H1 (cell line): ENCODE data around the gene NTN1. TPM values are rescaled to one million over a fixed set of nuclear protein-coding genes. Genes with fewer than 3 reads are reported as not detected.

ENCODE experiments used
- CTCF ChIA-PET: fragments of 300-600 bp; sonication (Branson Sonifier 250); formaldehyde crosslinking; loops from one replicate; lab custom pipeline; 2021; ENCODE audit not compliant: partially characterized antibody; lab: Charles Lee
- POLR2A ChIA-PET: fragments of 300-600 bp; sonication (Branson Sonifier 250); formaldehyde crosslinking; loops from one replicate; lab custom pipeline; 2021; ENCODE audit warnings: inconsistent platforms; ENCODE audit not compliant: partially characterized antibody; lab: Charles Lee
- DNase-seq, 2 experiments: peaks; one replicate each; pipeline versions ENCODE4 v3.0.0 to v3.0.0-alpha.2; 2010 to 2022; ENCODE audit warnings: low spot score in 2 of 2, low read depth in 1 of 2, mixed read lengths in 1 of 2
- FAIRE-seq: peaks from 2 replicates; lab custom pipeline; 2011; peaks lifted over from hg19 to GRCh38; lab: Jason Lieb, UNC
- H2AFZ ChIP-seq: 2 replicates; pipeline ENCODE4 v1.8.1; 2012; ENCODE audit warnings: low read length, inconsistent platforms
- H2AK5ac ChIP-seq: 2 replicates; pipeline ENCODE4 v1.6.1; 2013; ENCODE audit warnings: low read depth, low read length
- H2BK120ac ChIP-seq: replicated peaks from 2 replicates; pipeline ENCODE3; 2013; ENCODE audit warnings: low read depth, low read length, inconsistent platforms
- H2BK12ac ChIP-seq: 2 replicates; pipeline ENCODE4 v1.6.1; 2013; ENCODE audit warnings: low read depth, low read length
- H2BK15ac ChIP-seq: 2 replicates; pipeline ENCODE4 v1.6.1; 2013; ENCODE audit warnings: low read length
- H2BK20ac ChIP-seq: 2 replicates; pipeline ENCODE4 v1.6.1; 2013; ENCODE audit warnings: low read length
- H2BK5ac ChIP-seq: 2 replicates; pipeline ENCODE4 v1.6.1; 2013; ENCODE audit warnings: low read depth, low read length
- H3K14ac ChIP-seq: 2 replicates; pipeline ENCODE4 v1.6.1; 2013; ENCODE audit warnings: inconsistent platforms; ENCODE audit not compliant: insufficient read length
- H3K18ac ChIP-seq: 2 replicates; pipeline ENCODE4 v1.6.1; 2013; ENCODE audit warnings: low read length; ENCODE audit errors: extremely low read depth
- H3K23ac ChIP-seq: 2 replicates; pipeline ENCODE4 v1.6.1; 2013; ENCODE audit warnings: inconsistent platforms; ENCODE audit not compliant: insufficient read length
- H3K23me2 ChIP-seq: 2 replicates; pipeline ENCODE4 v1.6.1; 2013; ENCODE audit warnings: low read depth, low read length
- H3K27ac ChIP-seq: 2 replicates; pipeline ENCODE4 v1.6.1; 2011; ENCODE audit warnings: low read depth, low read length, inconsistent platforms
- H3K27me3 ChIP-seq, 4 experiments: replicated peaks in 1 of 4; 1 replicate in 1 of 4; 2 replicates in 3 of 4; pipeline versions ENCODE4 v1.6.1 to v1.8.1; 2011 to 2013; ENCODE audit warnings: low read length in 3 of 4, mild to moderate bottlenecking in 3 of 4, inconsistent platforms in 2 of 4, mixed read lengths in 2 of 4, moderate library complexity in 1 of 4; ENCODE audit not compliant: control insufficient read depth in 3 of 4, insufficient read depth in 3 of 4; ENCODE audit errors: extremely low read depth in 1 of 4
- H3K36me3 ChIP-seq, 4 experiments: 2 replicates each; pipeline versions ENCODE4 v1.6.1 to v1.8.1; 2011 to 2013; ENCODE audit warnings: mild to moderate bottlenecking in 4 of 4, low read length in 3 of 4, moderate library complexity in 2 of 4, control low read depth in 1 of 4, inconsistent platforms in 1 of 4; ENCODE audit not compliant: insufficient read depth in 4 of 4, control insufficient read depth in 2 of 4
- H3K4ac ChIP-seq: replicated peaks from 2 replicates; pipeline ENCODE3; 2013; ENCODE audit warnings: low read length, low read depth, mixed read lengths, inconsistent platforms; ENCODE audit not compliant: insufficient read length
- H3K4me1 ChIP-seq, 4 experiments: replicated peaks in 1 of 4; 1 replicate in 1 of 4; 2 replicates in 3 of 4; pipeline versions ENCODE4 v1.6.1 to v1.8.1; 2011 to 2013; ENCODE audit warnings: low read length in 3 of 4, inconsistent platforms in 2 of 4, mixed read lengths in 1 of 4; ENCODE audit not compliant: insufficient read depth in 4 of 4, control insufficient read depth in 3 of 4
- H3K4me2 ChIP-seq, 2 experiments: 2 replicates each; pipeline versions ENCODE4 v1.6.1 to v1.8.1; 2011 to 2013; ENCODE audit warnings: low read depth in 2 of 2, low read length in 2 of 2, control low read depth in 1 of 2, inconsistent platforms in 1 of 2, mild to moderate bottlenecking in 1 of 2; ENCODE audit not compliant: insufficient read depth in 1 of 2
- H3K4me3 ChIP-seq, 4 experiments: fragments of 200-600, 300-600 bp in 1 of 4; sonication (generic), shearing (Covaris generic), sonication (Bioruptor Twin) in 1 of 4; 2 replicates each; pipeline versions ENCODE4 v1.5.1 to v1.8.1; 2011 to 2016; ENCODE audit warnings: low read length in 4 of 4, low read depth in 3 of 4, control low read depth in 2 of 4, inconsistent platforms in 2 of 4, mild to moderate bottlenecking in 2 of 4, mixed read lengths in 1 of 4, moderate library complexity in 1 of 4; ENCODE audit not compliant: insufficient read depth in 2 of 4; ENCODE audit errors: extremely low read depth in 1 of 4
- H3K56ac ChIP-seq: replicated peaks from 2 replicates; pipeline ENCODE3; 2013; ENCODE audit warnings: low read depth, mild to moderate bottlenecking, mixed read lengths, low read length, inconsistent platforms; ENCODE audit not compliant: insufficient read length
- H3K79me1 ChIP-seq: 2 replicates; pipeline ENCODE4 v1.6.1; 2013; ENCODE audit warnings: low read depth, low read length, control low read depth
- H3K79me2 ChIP-seq, 2 experiments: 2 replicates each; pipeline versions ENCODE4 v1.6.1 to v1.8.1; 2012 to 2013; ENCODE audit warnings: low read length in 2 of 2, mild to moderate bottlenecking in 2 of 2, inconsistent platforms in 1 of 2; ENCODE audit not compliant: insufficient read depth in 2 of 2, control insufficient read depth in 1 of 2
- H3K9ac ChIP-seq, 4 experiments: replicated peaks in 1 of 4; 1 replicate in 1 of 4; 2 replicates in 3 of 4; pipeline versions ENCODE4 v1.6.1 to v1.8.1; 2011 to 2013; ENCODE audit warnings: low read depth in 3 of 4, low read length in 3 of 4, control low read depth in 2 of 4, mild to moderate bottlenecking in 2 of 4, moderate library complexity in 2 of 4, inconsistent platforms in 1 of 4; ENCODE audit errors: extremely low read depth in 1 of 4
- H3K9me3 ChIP-seq, 2 experiments: 2 replicates each; pipeline versions ENCODE4 v1.6.1 to v1.8.1; 2012 to 2013; ENCODE audit warnings: mild to moderate bottlenecking in 2 of 2, moderate library complexity in 2 of 2, control low read depth in 1 of 2, inconsistent platforms in 1 of 2, low read depth in 1 of 2, low read length in 1 of 2, mixed read lengths in 1 of 2; ENCODE audit not compliant: insufficient read depth in 2 of 2
- H4K20me1 ChIP-seq, 2 experiments: replicated peaks in 1 of 2; 2 replicates each; pipeline versions ENCODE3 to v1.8.1; 2011 to 2013; ENCODE audit warnings: inconsistent platforms in 2 of 2, low read length in 2 of 2, mild to moderate bottlenecking in 1 of 2; ENCODE audit not compliant: insufficient read depth in 2 of 2, control insufficient read depth in 1 of 2
- H4K5ac ChIP-seq: 2 replicates; pipeline ENCODE4 v1.6.1; 2013; ENCODE audit warnings: low read length, low read depth, mixed read lengths, inconsistent platforms; ENCODE audit not compliant: insufficient read length
- H4K8ac ChIP-seq: 2 replicates; pipeline ENCODE4 v1.8.0; 2013; ENCODE audit warnings: mild to moderate bottlenecking, moderate library complexity, low read length, inconsistent platforms; ENCODE audit not compliant: insufficient read depth; ENCODE audit errors: extremely low read depth
- H4K91ac ChIP-seq: replicated peaks from 2 replicates; pipeline ENCODE3; 2013; ENCODE audit warnings: low read length, mixed read lengths, inconsistent platforms; ENCODE audit not compliant: insufficient read length
- BCL11A ChIP-seq, 2 experiments: IDR thresholded peaks; one replicate each; pipeline ENCODE4 v1.6.1; 2011; ENCODE audit warnings: low read depth in 2 of 2, low read length in 2 of 2, mild to moderate bottlenecking in 2 of 2
- CREB1 ChIP-seq: IDR thresholded peaks from 2 replicates; pipeline ENCODE4 v1.6.1; 2012; ENCODE audit warnings: inconsistent platforms
- EGR1 ChIP-seq: IDR thresholded peaks from 2 replicates; pipeline ENCODE4 v1.6.1; 2011; ENCODE audit warnings: low read depth, low read length, borderline replicate concordance
- GABPA ChIP-seq: IDR thresholded peaks from 2 replicates; pipeline ENCODE4 v1.6.1; 2011; ENCODE audit warnings: mild to moderate bottlenecking, low read length, moderate library complexity, borderline replicate concordance; ENCODE audit not compliant: insufficient read depth
- GTF2F1 ChIP-seq: IDR thresholded peaks from 2 replicates; pipeline ENCODE4 v1.6.1; 2012; ENCODE audit warnings: low read depth, low read length, improper control_type of control experiment, borderline replicate concordance
- HDAC2 ChIP-seq, 2 experiments: fragments of 300-600 bp in 1 of 2; sonication (generic) in 1 of 2; IDR thresholded peaks; 2 replicates each; pipeline ENCODE4 v1.6.1; 2011 to 2012; ENCODE audit warnings: low read depth in 2 of 2, low read length in 2 of 2, mild to moderate bottlenecking in 2 of 2, moderate library complexity in 2 of 2, borderline replicate concordance in 1 of 2, inconsistent platforms in 1 of 2
- KDM5A ChIP-seq: fragments of 200-600 bp; IDR thresholded peaks from 2 replicates; pipeline ENCODE4 v1.7.1; 2012; ENCODE audit warnings: mild to moderate bottlenecking, low read length, inconsistent platforms, mixed read lengths
- RXRA ChIP-seq: IDR thresholded peaks from 2 replicates; pipeline ENCODE4 v1.6.1; 2011; ENCODE audit warnings: low read depth, mild to moderate bottlenecking, low read length, moderate library complexity; ENCODE audit not compliant: insufficient read depth
- SIX5 ChIP-seq: IDR thresholded peaks from 2 replicates; pipeline ENCODE4 v1.6.1; 2011; ENCODE audit warnings: mild to moderate bottlenecking, low read depth, low read length
- TAF7 ChIP-seq: optimal IDR thresholded peaks from 2 replicates; pipeline ENCODE3; 2011; ENCODE audit warnings: low read depth, mild to moderate bottlenecking, inconsistent platforms, low read length, moderate library complexity, borderline replicate concordance
- TCF12 ChIP-seq: IDR thresholded peaks from 2 replicates; pipeline ENCODE4 v1.6.1; 2011; ENCODE audit warnings: low read depth, mild to moderate bottlenecking, low read length
- TEAD4 ChIP-seq: IDR thresholded peaks from 2 replicates; pipeline ENCODE4 v1.6.1; 2012; ENCODE audit warnings: low read depth, low read length, inconsistent platforms, mixed read lengths
- USF2 ChIP-seq: IDR thresholded peaks from 2 replicates; pipeline ENCODE4 v1.6.1; 2011; ENCODE audit warnings: low read length, improper control_type of control experiment
- ZNF274 ChIP-seq: IDR thresholded peaks from 2 replicates; pipeline ENCODE4 v1.7.0; 2012; ENCODE audit warnings: low read length, borderline replicate concordance; ENCODE audit errors: extremely low read depth
- WGBS, 2 experiments: shearing (Covaris generic) in 1 of 2; methylation state at CpG; one replicate each; pipeline versions ENCODE4 v1.1.6 to v1.1.7; 2013 to 2015; ENCODE audit warnings: low lambda C conversion rate in 2 of 2, mixed read lengths in 2 of 2, inconsistent platforms in 1 of 2, low coverage in 1 of 2, missing lambda C conversion rate in 1 of 2; ENCODE audit not compliant: insufficient replicate concordance in 2 of 2, insufficient coverage in 1 of 2, insufficient read length in 1 of 2; ENCODE audit errors: extremely low coverage in 1 of 2, missing lambda C conversion rate in 1 of 2; 5-methylcytosine and 5-hydroxymethylcytosine counted together
- polyA plus RNA-seq, 7 experiments: library from polyadenylated mRNA; depleted of rRNA in 3 of 7; stranded (reverse) in 5 of 7; unstranded in 2 of 7; fragments of >200 nt in 5 of 7; fragments of 200-250 nt in 2 of 7; gene quantifications; 1 replicate in 5 of 7; 2 replicates in 1 of 7; 4 replicates in 1 of 7; pipeline versions ENCODE4 v1.2.1 to v1.2.3, GENCODE V29; 2011 to 2013; ENCODE audit warnings: missing spikeins in 2 of 7, mixed read lengths in 2 of 7
- total RNA-seq: library from RNA; stranded (reverse); fragmentation: NEBNext Ultra II Directional; extraction: Animal tissue kit (Norgen Biotek cat#: 25700); gene quantifications from 2 replicates; pipeline ENCODE4 v1.2.1, GENCODE V29; 2021

NTN1 gene
- total and polyA plus RNA-seq, 2 of the 8 experiments (the other 6 are each of a cell fraction or from before 2014, with no cell fraction given) = 2.0 to 2.3 TPM

DNA sequence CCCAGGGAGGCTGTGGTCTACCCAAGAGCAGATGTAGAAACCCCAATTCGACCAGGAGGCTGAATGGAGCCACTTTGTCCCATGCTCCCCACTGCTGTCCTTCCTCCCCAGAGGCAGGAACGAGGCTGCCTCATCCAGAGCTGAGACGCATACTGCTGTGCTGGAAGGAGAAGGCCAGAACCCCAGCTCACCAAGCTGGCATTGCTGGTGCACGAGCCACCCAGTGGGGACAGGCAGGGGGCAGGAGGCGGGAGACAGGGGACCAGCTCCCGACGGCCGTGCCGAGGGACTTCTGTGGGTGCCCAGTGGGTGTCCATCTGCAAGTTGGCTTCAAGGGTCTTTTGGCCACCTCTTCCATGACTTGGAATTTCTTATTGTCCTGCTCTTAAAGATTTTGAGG, 66.6 kb downstream of the NTN1 start:
- H2BK12ac ChIP-seq = no peak overlapping the region
- H2AFZ ChIP-seq = no peak overlapping the region
- no peak overlapping the region for H3K18ac ChIP-seq
- H3K23me2 ChIP-seq = peaks cover 2% of the 10 kb centered on the region; the same call in 1 of the 2 replicates
- H2BK5ac ChIP-seq = no peak overlapping the region
- H3K4me2 ChIP-seq = no peak overlapping the region
- no peak overlapping the region for H4K5ac ChIP-seq
- WGBS, 2 experiments = 95% methylated on average over 9 of the region's 9 CpGs; no CpG with 5 or more reads in 1 of the 2 experiments
- no peak overlapping the region for H3K4ac ChIP-seq
- no peaks in the 10 kb centered on the region; a peak in 1 of 7 replicates for H3K27me3 ChIP-seq
- H4K91ac ChIP-seq = no peak overlapping the region
- ChIA-PET CTCF (interaction anchor here (1.3 to 1.6 kb wide), 2 partner anchors 9 to 16 kb away, joined by 3 to 5 read pairs; no protein-coding TSS in a partner anchor), POLR2A (interaction anchor here (1.4 kb wide), 1 partner anchor 9 kb away, joined by 3 read pairs; no protein-coding TSS in a partner anchor)
- H3K4me3 ChIP-seq = no peak overlapping the region
- no peak overlapping the region for H3K56ac ChIP-seq
- no peak overlapping the region for H2BK20ac ChIP-seq
- no peak overlapping the region for H2BK120ac ChIP-seq
- DNase-seq = no peak
- H3K14ac ChIP-seq = no peak overlapping the region
- no peaks in the 10 kb centered on the region for H3K9me3 ChIP-seq
- TF ChIP-seq TCF12 (no peak), USF2 (no peak), HDAC2 (IDR thresholded peaks at IDR 0.05; ENCODE audit: borderline replicate concordance in 1 of 2, low read depth in 2 of 2, low read length in 2 of 2) (no peak), RXRA (no peak), ZNF274 (no peak), TEAD4 (no peak), TAF7 (no peak), GTF2F1 (no peak), BCL11A (IDR thresholded peaks at IDR 0.05; ENCODE audit: low read depth in 2 of 2, low read length in 2 of 2) (no peak), CREB1 (no peak), SIX5 (no peak), EGR1 (no peak), GABPA (no peak), KDM5A (no peak)
- no peak overlapping the region for H3K27ac ChIP-seq
- H3K36me3 ChIP-seq = no peaks in the 10 kb centered on the region
- no peaks in the 10 kb centered on the region for H3K79me1 ChIP-seq
- H3K9ac ChIP-seq = no peak overlapping the region
- no peak overlapping the region for H2AK5ac ChIP-seq
- no peak for FAIRE-seq
- H4K8ac ChIP-seq = no peak overlapping the region
- no peaks in the 10 kb centered on the region for H3K79me2 ChIP-seq
- no peaks in the 10 kb centered on the region for H3K4me1 ChIP-seq
- no peak overlapping the region for H2BK15ac ChIP-seq
- H4K20me1 ChIP-seq = no peaks in the 10 kb centered on the region
- no peak overlapping the region for H3K23ac ChIP-seq
